ENCODE measurements around the gene OR5K1. TPM values are rescaled to one million over a fixed set of nuclear protein-coding genes. Genes with fewer than 3 reads are reported as not detected.

The OR5K1 gene
- total RNA-seq (2014; rRNA removed; shearing (Covaris generic)): not detected in 2 replicates
- polyA plus RNA-seq (2014; cell fraction: nucleus; rRNA removed): not detected in 2 replicates

DNA sequence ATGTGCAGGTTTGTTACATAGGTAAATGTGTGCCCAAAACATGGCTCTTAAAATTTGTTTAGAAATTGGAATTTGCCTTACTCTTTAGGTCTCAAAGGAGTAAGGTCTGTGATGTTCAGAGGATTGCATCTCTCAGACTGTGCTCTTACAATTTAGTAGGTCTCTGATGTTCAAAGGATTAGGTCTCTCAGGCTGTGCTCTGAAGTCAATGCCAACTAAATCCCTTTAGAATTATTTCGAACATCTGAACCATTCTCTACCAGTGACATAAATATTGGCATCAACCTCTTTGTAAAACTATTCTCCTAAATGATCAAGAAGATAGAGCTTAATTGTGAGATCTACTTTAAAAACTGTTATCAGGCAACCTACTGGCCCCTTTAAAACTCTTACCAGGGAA, at the start of gene OR5K1:
TSS of gene OR5K1 (plus strand) at position 301 of the 400 bp plus-strand sequence. CDS start 6,376 bp downstream, outside the sequence.
- no peak for DNase-seq (ENCODE audit: extremely low read depth, low read depth)

DNA sequence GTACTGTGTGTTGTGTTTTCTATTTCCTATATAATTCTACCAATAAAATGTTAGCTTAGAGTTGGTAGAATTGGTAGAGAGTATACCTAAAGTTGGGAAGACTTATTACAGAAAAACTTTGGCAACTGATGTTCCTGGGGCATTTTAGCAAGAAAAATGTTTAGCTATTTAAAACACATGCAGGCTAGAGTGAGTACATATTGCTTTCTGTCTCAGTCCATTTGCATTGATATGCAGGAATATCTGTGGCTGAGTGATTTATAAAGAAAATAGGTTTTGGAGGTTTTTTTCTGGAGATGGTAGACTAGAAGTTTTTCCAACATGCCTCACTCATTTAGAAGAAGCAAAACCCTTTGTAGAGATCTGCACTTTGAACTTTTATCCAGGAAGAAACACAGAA, 30.4 kb upstream of the OR5K1 start:
- no peak for DNase-seq (ENCODE audit: extremely low read depth, low read depth)

DNA sequence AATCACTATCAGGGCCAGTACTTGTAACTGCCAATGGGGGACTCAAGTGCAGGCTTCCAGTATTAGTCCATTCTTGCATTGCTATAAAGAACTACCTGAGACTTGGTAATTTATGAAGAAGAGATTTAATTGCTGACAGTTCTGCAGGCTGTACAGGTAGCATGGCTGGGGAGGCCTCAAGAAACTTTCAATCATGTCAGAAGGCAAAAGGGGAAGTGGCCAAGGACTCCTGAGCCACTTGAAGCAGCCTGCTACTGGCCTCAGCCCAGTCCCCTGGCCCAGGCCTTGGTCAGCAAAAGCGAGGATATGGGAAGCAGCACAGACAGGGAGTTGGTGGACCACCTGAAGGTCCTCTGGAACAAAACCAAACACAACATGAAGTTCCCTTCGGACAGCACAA, 29.2 kb upstream of the OR5K1 start:
- no peak for DNase-seq (ENCODE audit: extremely low read depth, low read depth)

DNA sequence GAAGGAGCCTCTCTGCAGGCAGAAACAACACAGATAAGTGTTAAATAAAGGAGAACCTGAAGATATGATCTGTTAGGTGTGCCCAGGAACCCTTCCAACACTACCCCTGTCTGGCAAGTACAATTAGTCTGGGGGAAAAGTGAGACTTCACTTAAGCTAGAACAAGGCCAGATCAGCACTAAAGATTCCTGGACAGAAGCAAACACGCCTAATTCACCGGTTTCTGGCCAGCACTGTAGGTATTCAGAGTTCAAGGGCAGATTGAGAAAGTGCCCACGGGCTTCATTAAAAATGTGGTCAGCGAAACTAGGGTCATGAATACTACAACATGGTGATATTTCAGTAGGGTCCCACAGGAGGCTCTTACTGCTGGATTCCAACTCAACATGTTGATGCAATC, 28.6 kb upstream of the OR5K1 start:
- no peak for DNase-seq (ENCODE audit: extremely low read depth, low read depth)

DNA sequence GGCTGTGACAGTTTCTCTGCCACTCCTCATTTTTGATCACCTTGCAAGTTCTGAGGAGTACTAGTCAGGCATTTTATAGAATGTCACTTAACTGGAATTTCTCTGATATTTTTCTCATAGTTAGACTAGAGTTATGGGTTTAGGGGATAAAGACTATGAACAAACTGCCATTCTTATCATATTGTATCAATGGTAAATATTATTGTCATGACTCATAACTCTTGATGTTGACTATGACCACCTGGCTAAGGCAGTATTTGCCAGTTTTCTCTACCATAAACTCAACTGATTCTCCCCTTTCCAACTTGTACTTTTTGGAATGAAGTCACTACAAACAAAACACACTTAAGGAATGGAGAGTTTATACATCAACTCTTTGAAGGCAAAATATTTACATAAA, 22.7 kb upstream of the OR5K1 start:
- DNase-seq (ENCODE audit: extremely low read depth, low read depth): no peak

DNA sequence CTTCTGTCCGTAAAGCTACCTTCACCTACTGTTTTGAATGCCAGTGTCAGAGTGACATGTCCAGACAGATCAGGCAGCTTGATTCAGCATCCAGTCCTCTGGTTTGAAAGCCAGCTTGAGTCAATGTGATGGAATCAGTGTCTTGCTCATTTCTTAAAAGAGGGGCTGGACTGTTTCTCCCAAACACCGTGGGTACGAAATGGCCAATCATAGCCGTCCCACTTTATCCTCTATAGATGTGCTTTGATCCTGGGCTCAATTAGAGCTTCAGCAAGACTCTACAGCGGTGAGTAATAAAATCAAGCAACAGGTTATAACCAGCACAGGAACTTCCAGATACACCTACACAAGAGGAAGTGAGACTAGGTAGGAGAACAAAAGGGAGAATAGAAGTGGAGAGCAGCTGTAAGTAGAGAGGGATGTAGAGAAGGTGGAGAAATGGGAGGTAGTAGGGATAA, 17.0 kb upstream of the OR5K1 start:
- no peak for DNase-seq (ENCODE audit: extremely low read depth, low read depth)

DNA sequence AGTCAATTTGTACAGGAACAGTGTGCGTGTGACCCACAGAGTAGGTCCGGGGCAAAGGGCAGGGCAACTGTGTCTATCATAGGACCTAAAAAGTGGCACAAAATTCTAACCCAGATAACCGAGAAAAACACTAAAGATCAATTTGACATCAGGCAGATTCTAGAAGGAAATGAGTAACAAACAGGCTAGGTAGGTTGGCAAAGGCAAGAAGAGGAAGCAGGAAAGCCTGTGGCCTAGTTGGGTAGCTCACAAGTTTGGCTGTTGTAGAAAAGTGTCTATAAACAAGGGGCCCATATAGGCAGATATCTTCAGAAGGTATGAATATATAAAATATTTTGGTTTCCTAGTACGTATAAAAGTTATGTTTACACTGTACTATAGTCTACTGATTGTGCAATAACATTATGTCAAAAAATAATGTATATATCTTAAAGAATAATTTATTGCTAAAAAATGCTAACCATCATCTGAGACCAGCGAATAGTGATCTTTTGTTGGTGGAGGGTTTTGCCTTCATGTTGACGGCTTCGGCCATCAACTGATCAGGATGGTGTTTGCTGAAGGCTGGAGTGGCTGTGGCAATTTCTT, 13.3 kb upstream of the OR5K1 start:
- no peak for DNase-seq (ENCODE audit: extremely low read depth, low read depth)

DNA sequence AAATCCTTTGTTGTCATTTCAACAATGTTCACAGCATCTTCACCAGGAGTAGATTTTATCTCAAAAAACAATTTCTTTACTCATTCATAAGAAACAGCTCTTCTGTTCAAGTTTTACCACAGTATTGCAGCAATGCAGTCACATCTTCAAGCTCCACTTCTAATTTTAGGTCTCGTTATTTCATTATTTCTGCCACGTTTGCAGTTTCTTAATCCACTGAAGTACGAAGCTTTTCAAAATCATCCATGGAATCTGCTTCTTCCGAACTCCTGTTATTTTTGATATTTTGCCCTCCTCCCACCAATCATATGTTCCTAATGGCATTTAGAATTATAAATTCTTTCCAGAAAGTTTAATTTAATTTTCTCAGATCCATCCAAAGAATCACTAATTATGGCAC, 12.6 kb upstream of the OR5K1 start:
- DNase-seq (ENCODE audit: extremely low read depth, low read depth): no peak

DNA sequence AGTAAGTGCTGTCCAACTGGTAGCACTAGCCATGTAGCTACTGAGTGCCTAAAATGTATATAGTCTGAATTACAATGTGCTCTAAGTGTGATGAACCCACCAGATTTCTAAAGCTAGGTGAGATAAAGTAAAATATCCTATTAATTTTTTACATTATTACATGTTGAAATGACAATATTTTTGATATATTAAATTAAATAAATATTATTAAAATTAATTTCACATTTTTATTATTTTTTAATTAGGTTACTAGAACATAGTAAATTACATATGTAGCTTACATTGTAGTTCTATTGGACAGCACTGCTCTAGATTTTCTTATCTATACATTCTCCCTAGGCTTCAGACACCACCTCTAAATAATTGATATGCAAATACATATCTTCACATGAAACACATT, 9.2 kb upstream of the OR5K1 start:
- no peak for DNase-seq (ENCODE audit: extremely low read depth, low read depth)

DNA sequence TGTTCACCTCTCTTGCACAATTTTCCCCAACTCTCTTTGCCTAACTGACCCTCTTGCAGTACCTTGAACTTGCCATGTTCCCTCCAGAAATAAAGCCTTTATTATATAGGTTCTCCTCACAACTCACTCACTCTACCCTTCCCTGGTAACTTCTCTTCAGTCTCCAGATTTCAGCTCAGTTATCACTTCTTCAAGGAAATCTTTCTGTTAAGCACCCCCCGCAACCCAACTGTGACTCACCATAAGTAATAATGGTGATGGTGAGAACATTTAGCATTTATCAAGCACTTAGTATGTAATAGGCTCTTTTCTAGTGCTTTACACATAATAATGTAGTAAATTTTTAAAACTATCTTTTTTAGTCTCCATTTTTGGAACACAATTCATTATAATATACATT, 8.1 kb upstream of the OR5K1 start:
- no peak for DNase-seq (ENCODE audit: extremely low read depth, low read depth)

DNA sequence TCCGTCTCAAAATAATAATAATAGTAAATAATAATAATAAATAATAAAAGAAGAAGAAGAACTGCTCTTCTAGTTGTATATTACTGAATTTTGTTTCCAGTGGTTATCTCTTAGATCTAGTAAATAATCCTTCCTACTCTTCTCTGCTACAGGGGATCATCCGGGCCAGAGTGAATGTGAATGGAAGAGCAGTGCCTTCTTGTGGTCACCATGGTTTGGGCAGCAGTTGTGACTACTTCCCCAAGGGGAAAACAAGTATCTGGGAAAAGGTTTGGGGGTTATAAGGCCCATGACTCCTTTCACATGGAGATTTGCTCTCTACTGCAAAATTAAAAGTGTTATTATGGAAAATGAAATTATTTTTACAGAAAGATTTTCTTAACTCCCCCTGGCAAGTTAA, 5.5 kb upstream of the OR5K1 start:
- DNase-seq (ENCODE audit: extremely low read depth, low read depth): no peak

DNA sequence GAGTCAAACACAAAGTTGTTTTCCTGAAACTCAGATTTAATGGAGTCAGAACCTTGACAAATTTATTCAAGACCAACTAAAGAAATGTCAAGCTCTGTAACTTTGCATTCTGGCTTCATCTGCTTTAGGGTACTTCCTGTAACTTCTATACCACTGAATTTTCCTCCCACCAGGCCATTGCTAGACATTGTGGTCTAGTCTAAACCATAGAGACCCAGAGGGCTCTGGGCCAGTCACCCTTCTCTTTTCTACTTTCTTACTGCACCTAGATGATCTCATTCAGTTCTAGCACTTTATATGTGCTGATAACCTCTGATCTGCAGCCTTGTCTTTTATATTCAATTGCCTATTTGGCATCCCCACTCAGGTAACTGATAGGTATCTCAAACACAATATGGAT, 2.8 kb upstream of the OR5K1 start:
- DNase-seq (ENCODE audit: extremely low read depth, low read depth): no peak

DNA sequence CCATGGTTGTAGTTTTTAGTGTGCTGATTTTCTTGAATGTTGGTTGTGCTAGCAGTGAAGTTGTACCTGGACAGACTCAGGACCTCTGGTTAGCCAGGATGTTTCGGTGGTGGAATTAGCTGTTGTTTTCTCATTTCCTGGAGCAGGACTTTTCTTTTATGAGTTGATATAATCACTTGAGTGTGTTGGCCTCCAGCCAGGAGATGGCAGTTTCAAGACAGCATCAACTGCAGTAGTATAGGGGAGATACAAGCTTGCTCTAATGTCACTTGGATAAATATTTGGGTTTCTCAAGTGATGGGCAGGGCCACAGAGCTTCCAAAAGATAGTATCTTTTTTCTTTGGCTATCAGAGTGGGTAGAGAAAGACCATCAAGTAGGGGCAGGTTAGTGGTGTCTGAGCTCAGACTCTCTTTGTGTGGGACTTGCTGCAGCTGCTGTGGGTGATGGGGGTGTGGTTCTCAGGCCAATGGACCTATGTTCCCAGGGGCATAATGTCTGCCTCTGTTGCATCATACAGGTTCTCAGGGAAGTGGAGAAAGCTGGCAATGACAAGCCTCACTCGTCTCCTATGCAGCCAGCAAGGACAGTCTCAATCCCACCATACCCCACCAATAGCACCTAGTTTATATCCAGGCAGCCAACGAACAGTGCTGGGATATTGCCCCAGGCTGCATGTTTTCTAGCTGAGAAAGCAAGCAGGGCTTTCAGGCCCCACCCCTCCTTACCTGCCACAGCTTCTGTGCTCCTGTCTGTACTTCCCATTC, 19.9 kb downstream of the OR5K1 start:
- DNase-seq (ENCODE audit: extremely low read depth, low read depth): no peak

DNA sequence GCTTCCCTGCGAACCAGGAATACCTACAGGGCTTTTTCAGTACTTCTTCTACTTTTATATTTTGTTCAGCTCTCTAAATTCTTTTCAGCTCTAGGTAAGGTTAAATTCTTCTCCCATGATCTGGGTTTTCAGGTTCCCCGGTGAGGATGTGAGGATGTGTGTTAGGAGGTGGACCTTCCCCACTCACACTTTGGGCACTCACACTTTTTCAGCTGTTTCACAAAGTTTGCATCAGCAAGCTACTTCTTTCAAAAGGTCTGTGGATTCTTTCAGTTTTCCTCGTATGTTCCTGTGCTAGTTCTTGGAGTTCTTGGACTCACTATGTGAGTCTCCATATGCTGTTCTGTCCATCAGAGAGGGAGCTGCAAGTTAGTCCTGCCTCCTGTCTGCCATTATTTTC, 20.6 kb downstream of the OR5K1 start:
- peak; percentile 1 for DNase-seq (ENCODE audit: extremely low read depth, low read depth)

DNA sequence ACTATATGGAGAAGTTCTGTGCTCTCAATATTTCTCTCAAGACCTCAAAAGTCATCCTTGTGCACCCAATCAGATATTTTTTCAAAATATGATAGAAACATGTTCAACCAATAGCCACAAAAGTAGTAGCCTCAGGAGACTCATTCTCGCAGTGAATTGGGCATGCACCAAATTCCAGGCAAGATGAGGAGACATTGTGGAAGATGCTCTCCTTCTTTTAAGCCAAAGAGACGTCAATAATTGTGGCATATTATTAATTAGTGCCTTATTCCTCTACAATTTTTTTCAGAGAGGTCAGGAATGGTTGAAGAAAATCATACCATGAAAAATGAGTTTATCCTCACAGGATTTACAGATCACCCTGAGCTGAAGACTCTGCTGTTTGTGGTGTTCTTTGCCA, 34.4 kb downstream of the OR5K1 start, which contains the start of gene OR5K2:
TSS of gene OR5K2 (plus strand) at position 301 of the 400 bp plus-strand sequence. CDS start at position 301, 0 bp downstream.
- no peak for DNase-seq (ENCODE audit: extremely low read depth, low read depth)

DNA sequence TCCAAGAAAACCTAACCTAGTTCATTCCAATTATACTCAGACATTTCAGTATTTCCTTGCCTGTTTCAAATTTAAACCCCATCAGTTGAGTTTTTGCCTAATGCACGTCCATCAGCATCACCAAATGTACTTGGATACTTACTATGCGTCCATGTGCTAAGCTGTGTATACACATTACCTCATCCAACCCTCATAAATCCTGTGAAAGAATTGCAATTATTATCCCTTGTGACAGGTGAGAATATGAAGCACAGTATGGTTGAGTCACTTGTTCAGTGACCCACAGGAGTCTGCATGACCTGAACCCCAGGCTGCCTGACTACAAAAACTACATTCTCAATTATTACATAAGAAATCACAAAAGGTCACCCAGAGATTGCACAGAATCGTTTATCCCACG, 37.0 kb downstream of the OR5K1 start:
- DNase-seq (ENCODE audit: extremely low read depth, low read depth): no peak

DNA sequence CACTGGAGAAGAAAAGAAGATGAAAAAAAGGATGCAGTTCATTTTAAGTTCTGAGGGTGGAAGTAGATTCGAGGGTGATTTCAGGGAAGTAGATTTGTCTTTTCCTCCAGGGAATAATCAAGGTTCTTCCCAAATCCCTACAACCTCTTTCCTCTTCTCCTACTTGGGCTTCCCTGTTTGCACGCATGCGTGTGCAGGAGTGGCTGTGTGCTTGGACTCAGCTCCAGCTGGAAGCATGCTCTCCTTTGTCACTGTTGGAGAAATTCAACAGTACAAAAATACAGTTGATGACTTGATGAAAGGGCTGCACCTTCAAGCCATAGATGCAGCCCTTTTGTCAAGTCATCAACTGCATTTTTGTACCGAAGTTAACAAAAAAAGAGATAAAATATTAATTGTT, 38.3 kb downstream of the OR5K1 start:
- no peak for DNase-seq (ENCODE audit: extremely low read depth, low read depth)

DNA sequence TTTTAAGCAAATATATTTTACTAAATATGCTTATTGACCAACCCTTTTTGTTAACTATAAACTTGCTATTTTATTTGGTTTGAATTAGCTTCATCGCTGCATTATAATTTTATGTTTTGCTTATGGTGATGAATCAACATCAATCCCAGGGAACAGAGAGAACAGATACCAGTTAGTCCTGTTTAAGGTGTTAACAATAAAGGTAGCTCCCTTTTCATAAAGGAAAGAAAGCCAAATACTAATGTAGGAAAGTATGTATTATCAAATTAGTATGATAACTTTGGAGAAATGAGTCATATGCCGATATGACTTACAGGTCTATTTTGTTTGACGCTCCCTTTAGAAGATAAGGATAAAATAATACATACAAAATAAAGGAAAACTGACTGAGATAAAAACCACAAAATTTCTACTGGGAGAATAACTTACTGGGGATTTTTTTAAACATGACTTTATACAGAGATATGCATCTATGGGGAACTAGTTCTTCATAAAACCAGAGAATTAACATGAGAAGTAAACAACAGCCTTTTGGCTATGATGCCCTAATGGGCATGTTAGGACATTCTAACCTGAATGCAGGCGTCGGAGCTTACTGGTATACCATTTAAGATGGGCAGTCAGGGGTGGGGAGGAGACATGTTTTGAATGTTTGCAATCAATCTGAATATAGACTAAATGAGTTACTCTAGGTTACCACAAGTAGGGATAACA, 39.0 kb downstream of the OR5K1 start:
- DNase-seq (ENCODE audit: extremely low read depth, low read depth): no peak

DNA sequence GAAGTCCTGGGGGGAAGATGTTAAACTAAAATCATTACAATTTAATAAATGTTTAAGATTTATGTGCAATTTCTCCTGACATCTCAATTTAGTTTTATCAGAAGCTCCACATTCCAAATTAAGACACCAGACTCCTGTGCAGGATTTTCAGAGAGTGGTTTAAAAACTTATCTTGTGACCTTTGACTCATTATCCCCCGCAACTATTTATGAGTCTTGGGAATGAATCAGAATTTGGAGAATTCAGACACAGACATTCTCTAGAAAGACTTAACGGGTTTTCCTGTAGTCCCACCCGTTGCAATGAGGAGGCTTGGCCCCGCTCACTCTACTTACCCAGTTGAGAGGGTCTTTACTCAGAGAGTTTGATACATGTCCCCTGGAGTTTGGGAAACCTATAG, 41.5 kb downstream of the OR5K1 start:
- DNase-seq (ENCODE audit: extremely low read depth, low read depth): no peak

DNA sequence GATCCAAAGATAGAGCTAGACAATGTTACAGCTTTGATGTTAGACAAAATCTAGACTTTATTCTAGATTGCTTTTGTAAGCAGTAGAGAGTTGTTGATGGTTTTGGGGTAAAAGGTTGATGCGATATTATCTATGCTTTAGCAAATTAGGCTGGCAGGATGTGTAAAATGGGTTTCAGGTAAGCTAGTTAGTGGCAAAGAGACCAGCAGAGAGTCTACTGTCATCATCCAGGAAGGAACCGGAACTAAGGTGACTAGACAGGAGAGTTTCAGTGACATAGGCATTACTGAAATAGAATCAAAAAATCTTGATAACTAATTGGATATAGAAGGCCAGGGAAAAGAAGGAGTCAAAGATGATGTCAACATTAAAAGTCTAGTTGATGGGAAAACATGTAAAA, 45.6 kb downstream of the OR5K1 start:
- no peak for DNase-seq (ENCODE audit: extremely low read depth, low read depth)

DNA sequence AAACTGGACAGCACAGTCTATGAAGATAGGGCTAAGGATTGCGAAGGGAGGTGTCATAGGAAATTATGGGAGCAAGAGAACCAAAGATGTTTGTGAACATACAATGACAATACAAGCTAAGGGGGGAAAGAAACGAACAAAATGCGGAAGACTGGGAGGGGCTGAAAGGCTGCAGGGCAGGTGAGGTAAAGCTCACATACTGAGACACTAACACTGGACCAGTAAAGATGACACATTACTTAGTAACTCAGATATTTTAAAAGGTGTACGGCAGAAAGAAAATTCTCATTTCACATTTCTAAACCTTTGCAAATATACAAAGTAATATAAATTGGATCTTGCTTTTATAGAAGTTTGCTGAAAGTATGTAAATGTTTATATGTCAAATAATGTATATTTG, 49.6 kb downstream of the OR5K1 start:
- DNase-seq (ENCODE audit: extremely low read depth, low read depth): no peak

DNA sequence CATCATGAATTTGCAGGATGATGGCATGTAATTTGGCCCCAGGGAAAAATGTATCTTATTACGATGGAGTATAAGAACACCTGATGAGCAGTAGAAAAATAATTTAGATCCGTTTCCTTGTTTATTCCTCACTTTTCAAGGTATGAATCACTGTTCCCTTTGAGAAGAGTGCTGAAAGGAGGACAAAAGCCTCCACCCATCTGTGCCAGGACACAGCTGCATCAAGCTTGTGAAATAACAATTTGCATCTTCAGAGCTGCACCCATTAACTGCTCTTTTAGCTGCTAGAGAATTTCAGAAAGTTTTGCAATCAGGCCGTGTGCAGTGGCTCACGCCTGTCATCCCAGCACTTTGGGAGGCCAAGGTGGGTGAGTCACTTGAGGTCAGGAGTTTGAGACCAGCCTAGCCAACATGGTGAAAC, 50.1 kb downstream of the OR5K1 start:
- no peak for DNase-seq (ENCODE audit: extremely low read depth, low read depth)
